SIG-M5 treated with dmso at 0.1 percent for 504 hours (cell line): ENCODE data around the gene GP5.

ENCODE experiments used
- DNase-seq: peaks from one replicate; lab custom pipeline; 2025; ENCODE audit not compliant: unreplicated experiment; lab: John Stamatoyannopoulos, UW

Gene GP5

DNA sequence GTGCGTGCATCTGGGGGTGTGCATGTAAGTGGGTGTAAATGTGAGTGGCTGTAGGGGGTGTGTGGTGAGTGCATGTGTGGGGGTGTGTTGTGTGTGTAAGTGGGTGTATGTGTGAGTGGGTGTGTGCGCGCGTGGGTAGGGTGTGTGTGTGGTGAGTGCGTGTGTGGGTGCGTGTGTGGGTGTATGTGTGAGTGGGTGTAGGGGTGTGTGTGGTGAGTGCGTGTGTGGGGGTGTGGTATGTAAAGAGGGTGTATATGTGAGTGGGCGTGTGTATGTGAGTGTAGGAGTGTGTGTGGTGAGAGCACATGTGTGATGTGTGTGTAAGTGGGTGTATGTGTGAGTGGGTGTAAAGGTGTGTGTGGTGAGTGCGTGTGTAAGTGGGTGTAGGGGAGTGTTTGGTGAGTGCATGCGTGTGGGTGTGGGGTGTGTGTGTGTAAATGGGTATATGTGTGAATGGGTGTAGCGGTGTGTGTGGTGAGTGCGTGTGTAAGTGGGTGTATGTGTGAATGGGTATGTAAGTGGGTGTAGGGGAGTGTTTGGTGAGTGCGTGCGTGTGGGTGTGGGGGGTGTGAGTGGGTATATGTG, 47.0 kb downstream of the GP5 start:
- no peak for DNase-seq

DNA sequence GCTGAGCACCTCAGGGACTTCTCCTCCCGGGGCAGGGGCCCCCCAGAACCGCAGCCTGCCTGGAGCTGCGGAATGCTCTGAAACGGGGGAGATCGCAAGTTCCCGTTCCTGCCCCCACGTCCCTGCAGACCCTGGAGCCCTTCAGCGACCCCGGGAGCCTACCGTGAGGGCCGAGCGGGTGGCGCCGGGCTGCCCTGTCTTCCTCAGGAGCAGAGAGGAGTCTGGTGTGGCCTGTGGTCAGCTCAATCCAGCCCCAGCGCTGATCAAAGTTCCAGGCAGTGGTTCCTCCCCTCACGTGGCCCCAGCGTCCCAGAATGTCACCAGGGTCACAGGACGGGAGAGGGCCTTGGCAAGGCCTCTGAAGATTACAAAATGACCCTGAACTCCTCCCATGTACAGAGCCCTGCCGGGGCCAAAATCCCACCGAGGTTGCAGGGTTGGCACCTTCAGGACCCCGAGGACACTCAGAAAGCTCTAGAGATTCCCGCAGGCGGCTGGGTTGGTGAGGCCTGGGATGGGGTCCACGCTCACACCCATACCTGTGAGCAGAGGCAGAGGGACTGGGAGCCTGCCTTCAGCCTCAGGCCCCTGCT, 47.9 kb downstream of the GP5 start, which contains the start of gene CPN2:
Gene CPN2 (minus strand): TSS at position 249 of the 593 bp plus-strand sequence. CDS start 8,626 bp downstream, outside the sequence.
- no peak for DNase-seq

DNA sequence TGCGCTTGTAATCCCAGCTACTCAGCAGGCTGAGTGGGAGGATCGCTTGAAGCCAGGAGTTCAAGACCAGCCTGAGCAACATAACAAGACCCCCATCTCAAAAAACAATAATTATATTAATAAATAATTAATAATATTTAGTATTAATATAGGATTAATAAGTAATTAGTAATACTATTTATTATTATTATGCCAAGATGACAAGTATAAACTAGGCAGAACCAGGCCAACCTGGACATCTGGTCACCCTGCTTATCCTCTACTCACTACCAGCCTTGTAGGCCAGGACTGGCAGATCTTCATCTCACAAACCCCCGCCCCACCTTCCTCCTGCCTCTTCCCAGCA, 48.4 kb downstream of the GP5 start:
- DNase-seq = no peak

DNA sequence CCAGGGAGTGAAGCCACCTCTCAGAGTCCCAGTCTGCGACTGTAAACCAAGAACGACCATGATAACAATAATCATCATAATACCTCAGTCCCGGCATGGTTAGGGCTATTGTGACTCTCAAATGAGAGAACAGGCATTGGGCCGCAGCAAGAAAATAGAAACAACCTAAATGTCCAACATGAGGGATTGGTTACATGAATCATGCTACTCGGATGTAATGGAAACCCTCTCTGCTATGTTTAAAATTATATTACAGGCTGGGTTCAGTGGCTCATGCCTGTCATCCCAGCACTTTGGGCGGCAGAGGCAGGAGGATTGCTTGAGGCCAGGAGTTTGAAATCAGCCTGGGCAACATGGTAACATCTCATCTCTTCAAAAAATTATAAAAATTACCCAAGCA, 50.7 kb downstream of the GP5 start:
- no peak for DNase-seq

DNA sequence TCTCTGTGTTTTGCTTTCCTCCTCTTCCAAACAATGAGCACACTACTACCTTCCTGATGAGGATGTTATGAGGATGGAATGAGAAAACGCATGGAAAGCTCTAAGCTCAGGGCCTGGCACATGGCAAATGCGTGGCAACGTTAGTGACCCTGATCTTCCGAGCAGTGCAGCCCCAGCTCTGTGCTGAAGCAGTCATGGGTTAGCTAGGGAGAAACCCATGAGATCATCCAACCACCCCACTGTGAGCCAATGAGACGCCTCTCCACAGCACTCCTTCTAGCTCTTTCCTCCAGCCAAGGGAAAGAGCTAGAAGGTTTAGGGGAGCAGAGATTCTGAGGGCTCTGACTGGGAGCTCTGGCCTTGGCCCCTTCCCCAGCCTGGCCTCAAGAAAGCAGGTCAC, 52.4 kb downstream of the GP5 start:
- no peak for DNase-seq

DNA sequence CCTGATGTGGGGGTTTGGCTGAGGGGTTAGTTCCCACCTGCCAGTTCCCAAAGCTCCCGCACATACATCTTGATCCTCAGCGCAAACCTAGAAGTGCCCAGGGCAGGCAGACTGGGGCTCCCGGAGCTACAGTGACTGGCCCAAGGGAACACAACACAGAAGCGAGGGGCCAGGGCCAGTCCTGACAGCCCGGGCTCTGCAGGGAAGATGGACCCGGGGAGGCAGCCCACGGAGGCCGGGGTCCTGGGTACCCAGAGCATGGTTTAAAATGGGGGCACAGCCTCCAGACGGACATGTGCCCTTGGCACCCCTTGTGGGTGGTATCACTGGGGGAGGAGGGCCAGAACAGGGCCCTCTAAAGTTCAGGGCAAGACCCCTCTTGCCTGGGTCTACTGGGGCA, 53.0 kb downstream of the GP5 start:
- no peak for DNase-seq
